22Rv1 (cell line): ENCODE data around the gene RNU6-9.

Experiments
- CTCF ChIP-seq: fragments of 450-650 bp; IDR thresholded peaks from 2 replicates; pipeline ENCODE4 v1.5.1; 2017; ENCODE audit warnings: mild to moderate bottlenecking
- ZFX ChIP-seq: fragments of 450-650 bp; IDR thresholded peaks from 2 replicates; pipeline ENCODE4 v1.6.1; 2017; ENCODE audit warnings: antibody characterized with exemption, borderline replicate concordance

- TF ChIP-seq CTCF: no peak
- no peak for TF ChIP-seq ZFX
Observed at GRCh38 chr19:885536-886224, 7.6 kb upstream of the RNU6-9 start.
